Adrenal gland (tissue), 12 donors: ENCODE data around the gene VEGFB. TPM values are rescaled to one million over a fixed set of nuclear protein-coding genes. Genes with fewer than 3 reads are reported as not detected.

Experiments used
- DNase-seq, 7 donors: peaks; one replicate each; pipeline ENCODE4 v3.0.0-alpha.2; 2019 to 2020
- H3K27ac ChIP-seq, 5 donors: fragments of 200-600 bp; sonication (generic) in 4 of 5; 1 replicate in 3 of 5; 2 replicates in 2 of 5; pipeline versions ENCODE4 v1.5.1 to v1.8.0; 2016 to 2020; ENCODE audit warnings: mild to moderate bottlenecking in 1 of 5
- H3K27me3 ChIP-seq: fragments of 200-600 bp; 2 replicates; pipeline ENCODE4 v1.8.0; 2021
- H3K36me3 ChIP-seq, 2 donors: fragments of 200-600 bp; replicated peaks in 1 of 2; 1 replicate in 1 of 2; 2 replicates in 1 of 2; pipeline versions ENCODE4 v1.5.1 to v1.8.0; 2018 to 2022
- H3K4me1 ChIP-seq, 2 donors: fragments of 200-600 bp; replicated peaks in 1 of 2; 1 replicate in 1 of 2; 2 replicates in 1 of 2; pipeline versions ENCODE4 v1.5.1 to v1.8.0; 2018 to 2021
- H3K4me3 ChIP-seq, 4 donors: fragments of 200-600 bp; sonication (generic) in 3 of 4; one replicate each; pipeline ENCODE4 v1.5.1; 2016 to 2018
- H3K9me3 ChIP-seq, 3 donors: fragments of 200-600 bp; sonication (generic) in 1 of 3; replicated peaks in 1 of 3; 1 replicate in 2 of 3; 2 replicates in 1 of 3; pipeline versions ENCODE4 v1.5.1 to v1.8.0; 2016 to 2021
- CTCF ChIP-seq, 6 experiments: fragments of 450-650 bp in 4 of 6; fragments of 200-600 bp in 2 of 6; sonication (generic) in 1 of 6; IDR thresholded peaks; 1 replicate in 5 of 6; 2 replicates in 1 of 6; pipeline versions ENCODE4 v1.5.1 to v1.8.0; 2016 to 2021; ENCODE audit warnings: antibody characterized with exemption in 6 of 6, mild to moderate bottlenecking in 2 of 6, moderate library complexity in 1 of 6
- POLR2A ChIP-seq, 2 donors: fragments of 450-650 bp; IDR thresholded peaks; one replicate each; pipeline ENCODE4 v1.6.1; 2017; ENCODE audit warnings: antibody characterized with exemption in 2 of 2, mild to moderate bottlenecking in 2 of 2, moderate library complexity in 1 of 2
- WGBS, 4 donors: extraction: QIAGEN DNeasy Blood & Tissue Kit in 2 of 4; methylation state at CpG; one replicate each; pipeline versions ENCODE4 v1.1.5 to v1.1.7; 2013 to 2017; 5-methylcytosine and 5-hydroxymethylcytosine counted together
- intact Hi-C, 2 donors: fragments of 100-400 bp; cut with DNase I; formaldehyde crosslinking; loops; one replicate each; pipeline versions ENCODE4 v1.14.1 to v1.15.0; 2022 to 2023
- polyA plus RNA-seq, 3 donors: library from polyadenylated mRNA; stranded (reverse); fragments of 200-250 nt in 2 of 3; fragments of 350-450 nt in 1 of 3; fragmentation: Illumina TruSeq in 1 of 3; extraction: RNeasy Lipid Tissue Mini Kit (QIAGEN cat#74804) in 1 of 3; gene quantifications; one replicate each; pipeline ENCODE4 v1.2.3, GENCODE V29; 2013 to 2014
- total RNA-seq, 9 donors: library from RNA; depleted of rRNA in 4 of 9; stranded (reverse); fragments of >200 nt in 4 of 9; fragments of 120-200 nt in 1 of 9; fragmentation: NEBNext Ultra II Directional in 1 of 9; extraction: Animal tissue kit (Norgen Biotek cat#: 25700) in 1 of 9; gene quantifications; one replicate each; pipeline versions ENCODE4 v1.1.0 to v1.2.4, GENCODE V29; 2013 to 2023
- donor health status: healthy with polysubstance abuse.
- donor health status: Bipolar disorder and iron deficiency.
- donor health status: DM: yes; HTN: yes; CAD: no.
- donor health status: DM: no; HTN: no; CAD: no.
- donor health status: DM: no; HTN: no; CAD: no.
- donor health status: DM: yes; HTN: yes; CAD: no.

VEGFB gene
- total and polyA plus RNA-seq, 12 donors: 36.0 to 185 (median 134) TPM

- 84 to 100% (median 87%) methylated on average over 2 to 15 of the region's 15 CpGs for WGBS, 4 donors
- Histone ChIP-seq H3K27ac (no peak overlapping the region), H3K27me3 (no peaks in the 10 kb centered on the region), H3K4me3 (no peak overlapping the region), H3K36me3 (peaks cover 0 to 69% of the 10 kb centered on the region in 2 donors), H3K9me3 (no peaks in the 10 kb centered on the region), H3K4me1 (peaks cover 21% of the 10 kb centered on the region in 2 donors)
- TF ChIP-seq POLR2A (IDR thresholded peaks at IDR 0.05) (no peak), CTCF (IDR thresholded peaks at IDR 0.05) (no peak)
- intact Hi-C loops: no loop called here
- DNase-seq: no peak
Measured at GRCh38 chr11:64256300-64256699, 21.9 kb downstream of the VEGFB start.

- WGBS, 4 donors: 90 to 92% (median 90%) methylated on average over 15 to 24 of the region's 24 CpGs; no CpG with 5 or more reads in 1 of the 4 donors
- H3K27me3 ChIP-seq: no peaks in the 10 kb centered on the region
- no peaks in the 10 kb centered on the region for H3K9me3 ChIP-seq
- DNase-seq: no peak
- H3K4me3 ChIP-seq: no peak overlapping the region
- peaks cover 0 to 90% of the 10 kb centered on the region in 2 donors for H3K36me3 ChIP-seq
- H3K27ac ChIP-seq: no peak overlapping the region
- H3K4me1 ChIP-seq: peaks cover 6 to 7% of the 10 kb centered on the region in 2 donors
- intact Hi-C loops: no loop called here
- TF ChIP-seq POLR2A (IDR thresholded peaks at IDR 0.05) (no peak), CTCF (IDR thresholded peaks at IDR 0.05) (no peak)
Measured at GRCh38 chr11:64258356-64258755, 24.0 kb downstream of the VEGFB start.

GRCh38 chr11:64258946-64259532 is 24.7 kb downstream of the VEGFB start:
- intact Hi-C loops: no loop called here

GRCh38 chr11:64259533-64260067 is 25.2 kb downstream of the VEGFB start:
- H3K4me1 ChIP-seq: no peaks in the 10 kb centered on the region
- H3K27me3 ChIP-seq: no peaks in the 10 kb centered on the region
- no peak overlapping the region for H3K4me3 ChIP-seq
- H3K9me3 ChIP-seq: no peaks in the 10 kb centered on the region
- DNase-seq: peak in 1 of 7 donors; percentile 22
- intact Hi-C loops: no loop called here
- WGBS, 4 donors: 77 to 86% (median 81%) methylated on average over 4 of the region's 4 CpGs
- TF ChIP-seq POLR2A (IDR thresholded peaks at IDR 0.05) (no peak), CTCF (IDR thresholded peaks at IDR 0.05) (no peak)
- no peak overlapping the region for H3K27ac ChIP-seq
- H3K36me3 ChIP-seq: peaks cover 0 to 100% of the 10 kb centered on the region in 2 donors

More at GRCh38 chr11:64258946-64259532, 24.7 kb downstream of the VEGFB start:
- Histone ChIP-seq H3K4me3 (no peak overlapping the region), H3K4me1 (peaks cover 0 to under 1% of the 10 kb centered on the region in 2 donors), H3K27ac (no peak overlapping the region), H3K9me3 (no peaks in the 10 kb centered on the region), H3K27me3 (no peaks in the 10 kb centered on the region), H3K36me3 (peaks cover 0 to 97% of the 10 kb centered on the region in 2 donors)
- DNase-seq: peak in 1 of 7 donors; percentile 23
- no peak for TF ChIP-seq POLR2A (IDR thresholded peaks at IDR 0.05)
- no peak for TF ChIP-seq CTCF (IDR thresholded peaks at IDR 0.05)
- 90 to 92% (median 92%) methylated on average over 10 to 32 of the region's 32 CpGs for WGBS, 4 donors
